HG02623 (cell line): ENCODE data around the gene ESPNL.

Source experiments
- ATAC-seq: cut with Tn5 transposase; IDR thresholded peaks from one replicate; pipeline ENCODE4 v1.9.1; 2021; ENCODE audit warnings: moderate library complexity; ENCODE audit not compliant: unreplicated experiment

The ESPNL gene

DNA sequence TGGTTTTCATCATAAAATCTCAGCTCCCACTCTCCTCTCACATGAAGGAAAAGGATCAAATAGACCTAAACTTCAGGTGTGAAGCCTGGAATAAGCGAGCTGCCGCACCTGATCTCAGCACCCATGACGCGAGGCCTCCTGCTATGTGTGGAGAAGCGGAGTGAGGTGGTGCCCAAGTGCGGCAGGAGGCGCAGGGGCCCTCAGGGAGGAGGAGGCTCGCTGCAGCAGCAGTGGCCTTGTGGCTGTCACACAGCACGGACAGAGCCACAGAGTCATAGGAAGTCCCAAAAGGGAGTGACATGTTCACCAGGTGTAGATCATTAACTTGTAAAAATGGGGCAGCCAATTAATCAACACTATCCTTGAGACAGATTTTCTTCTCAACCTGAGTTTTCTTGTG is 30.3 kb upstream of the ESPNL start:
- ATAC-seq, result no peak

DNA sequence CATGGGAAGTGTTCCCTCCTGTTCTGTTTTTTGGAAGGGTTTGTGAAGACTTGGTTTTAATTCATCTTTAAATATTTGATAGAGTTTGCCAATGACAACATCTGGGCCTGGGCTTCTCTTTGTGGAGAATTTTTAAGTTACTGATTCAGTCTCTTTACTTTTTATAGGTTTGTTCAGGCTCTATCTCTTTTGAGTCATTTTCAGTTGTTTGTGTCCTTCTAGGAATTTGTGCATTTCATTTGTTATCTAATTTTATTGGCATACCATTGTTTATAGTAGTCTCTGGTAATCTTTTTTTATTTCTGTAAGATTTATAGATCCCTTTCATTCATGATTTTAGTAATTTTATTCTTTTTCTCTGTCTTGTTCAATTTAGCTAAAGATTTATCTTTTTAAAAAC is 24.7 kb upstream of the ESPNL start:
- ATAC-seq, result no peak

DNA sequence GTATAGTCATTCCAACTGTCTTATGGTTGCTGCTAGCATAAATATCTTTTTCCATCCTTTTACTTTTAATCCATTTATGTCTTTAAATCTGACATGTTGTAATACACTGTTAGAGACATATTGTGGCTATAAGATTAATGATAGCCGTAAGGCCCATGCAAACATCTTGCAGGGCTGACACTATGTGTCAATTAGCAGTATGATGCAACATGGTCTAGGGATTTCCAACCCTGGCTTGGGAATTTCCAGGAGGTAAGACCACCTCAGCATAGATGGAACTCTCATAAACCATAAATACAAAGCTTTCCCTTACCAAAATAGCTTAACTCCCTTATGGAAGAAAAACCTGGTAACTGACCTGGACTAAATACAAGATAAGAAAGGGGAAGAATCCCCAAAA is 22.8 kb upstream of the ESPNL start:
- ATAC-seq, result no peak

DNA sequence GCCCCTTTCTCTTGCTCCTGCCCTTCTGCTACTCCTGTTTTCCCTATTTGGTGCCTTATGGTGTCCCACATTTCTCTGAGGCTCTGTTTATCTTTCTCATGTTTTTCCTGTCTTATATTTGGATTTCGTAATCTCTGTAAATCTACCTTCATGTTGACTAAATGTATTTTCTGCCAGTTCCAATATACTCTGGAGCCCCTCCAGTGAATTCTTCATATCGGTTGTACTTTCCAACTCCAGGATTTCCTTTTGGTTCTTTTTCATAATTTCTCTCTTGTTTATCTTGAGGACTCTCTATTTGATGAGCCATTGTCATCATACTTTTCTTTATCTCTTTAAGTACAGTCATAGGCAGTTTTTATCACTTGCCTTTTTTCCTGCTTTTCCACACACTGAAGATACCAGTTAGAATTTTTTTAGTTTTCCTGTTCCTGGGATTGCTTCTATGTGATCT is 20.2 kb upstream of the ESPNL start:
- ATAC-seq, result no peak

DNA sequence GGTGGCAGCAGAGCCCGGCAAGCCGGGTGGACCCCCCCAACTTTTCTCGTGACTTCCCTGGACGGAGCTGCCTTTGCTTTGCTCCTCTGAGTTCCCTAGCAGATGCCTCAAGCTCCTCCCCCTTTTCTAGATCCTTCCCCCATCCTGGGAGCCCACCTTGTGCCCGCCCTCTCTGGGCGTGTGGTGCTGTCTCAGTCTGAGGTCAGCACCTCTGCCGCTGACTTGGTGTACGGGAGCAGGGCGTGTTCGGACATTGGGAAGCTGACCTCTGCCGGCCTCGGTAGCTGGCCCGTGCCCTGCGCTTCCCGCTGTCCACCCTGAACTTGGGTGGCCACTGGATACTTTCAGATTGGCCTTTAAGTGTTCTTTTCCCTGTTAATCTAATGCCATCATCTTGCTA is 19.6 kb upstream of the ESPNL start:
- ATAC-seq, result no peak

DNA sequence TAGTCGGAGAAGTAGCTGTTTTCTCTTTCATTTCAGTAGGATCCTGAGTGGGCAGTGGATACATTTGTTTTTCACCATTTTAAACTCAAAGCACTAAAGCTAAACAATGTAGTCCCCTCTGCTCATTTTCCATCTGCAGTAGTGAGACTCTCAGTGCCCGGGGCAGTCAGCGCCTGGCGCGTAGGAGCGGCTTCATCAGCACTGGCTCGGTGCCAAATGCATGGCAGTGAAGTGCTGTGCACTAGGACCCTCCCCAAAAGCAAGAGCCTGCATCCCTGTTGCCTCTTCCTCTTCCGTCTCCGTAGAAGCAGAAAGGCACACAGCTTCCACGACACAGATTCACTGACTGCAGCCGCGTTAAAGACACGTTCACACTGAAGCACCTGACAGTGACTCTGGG is 19.0 kb upstream of the ESPNL start:
- no peak for ATAC-seq

DNA sequence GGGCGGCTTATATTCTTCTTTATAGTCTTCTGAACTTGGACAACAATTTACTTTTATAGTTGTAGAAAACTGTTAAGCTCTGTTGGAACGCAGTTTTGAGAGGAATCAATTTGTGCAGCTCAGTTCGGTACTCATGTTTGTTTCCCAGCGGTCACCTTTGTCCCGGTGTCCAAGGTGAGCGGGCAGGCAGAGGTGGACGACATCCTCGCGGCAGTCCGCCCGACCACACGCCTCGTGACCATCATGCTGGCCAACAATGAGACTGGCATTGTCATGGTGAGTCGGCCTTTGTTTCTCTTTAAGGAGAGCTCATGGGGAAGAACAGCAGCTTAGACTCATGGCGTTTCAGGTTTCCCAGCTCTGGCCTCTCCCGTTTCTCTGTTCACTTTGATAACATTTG is 18.6 kb upstream of the ESPNL start:
- no peak for ATAC-seq

DNA sequence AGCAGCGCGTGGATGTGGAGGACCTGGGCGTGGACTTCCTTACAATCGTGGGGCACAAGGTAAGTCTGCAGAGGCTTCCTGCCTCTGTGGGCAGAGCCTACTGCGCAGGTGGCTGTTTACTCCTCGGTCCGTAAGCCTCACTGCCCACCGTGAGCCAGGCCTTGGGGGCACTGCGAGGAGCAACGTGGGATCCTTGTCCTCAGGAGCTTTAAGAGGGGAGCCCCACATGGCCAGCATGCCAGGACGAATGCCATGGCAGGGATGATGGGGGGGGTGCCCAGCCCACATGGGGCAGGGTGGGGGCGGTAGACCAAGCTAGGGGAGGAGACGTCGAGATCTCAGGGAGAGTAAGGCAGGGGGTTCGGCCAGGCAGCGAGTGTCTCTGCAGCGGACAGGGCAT is 18.0 kb upstream of the ESPNL start:
- ATAC-seq, result no peak

DNA sequence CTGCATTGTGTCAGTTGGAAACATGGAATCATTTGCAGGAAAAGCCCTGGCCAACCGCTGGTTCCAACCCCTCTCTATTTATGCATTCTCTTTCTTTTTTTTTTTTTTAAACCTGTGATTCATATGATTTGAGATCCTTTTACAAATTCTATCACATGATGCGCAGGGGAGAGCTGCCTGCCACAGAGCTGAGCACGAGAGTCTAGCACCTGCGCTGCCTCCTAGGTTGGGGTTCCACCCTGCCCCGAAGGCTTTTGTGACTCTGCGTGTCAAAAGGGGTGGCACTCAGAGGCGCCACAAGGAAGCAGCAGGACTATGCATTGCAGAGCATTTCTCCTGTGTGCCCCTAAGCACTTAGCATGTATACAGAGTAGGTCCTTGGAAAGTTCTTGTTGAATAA is 17.3 kb upstream of the ESPNL start:
- ATAC-seq, result no peak

DNA sequence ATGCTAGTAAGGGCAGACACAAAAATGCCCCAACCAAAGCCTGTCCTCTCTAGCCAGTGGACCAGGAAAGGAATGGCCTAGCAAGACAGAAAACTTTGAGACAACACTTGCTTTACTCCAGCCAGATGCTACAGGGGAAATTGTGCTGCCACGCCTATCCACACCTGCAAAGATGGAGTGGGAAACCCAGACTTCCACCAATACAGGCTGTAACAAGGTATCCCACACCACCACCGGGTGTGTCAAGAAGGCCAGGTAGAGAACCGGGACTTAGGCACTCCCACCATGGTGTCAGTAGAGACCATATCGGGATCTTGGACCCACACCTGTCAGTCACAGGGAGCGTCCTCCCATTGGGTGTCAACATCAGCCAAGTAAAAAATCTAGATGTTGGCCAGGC is 16.2 kb upstream of the ESPNL start:
- no peak for ATAC-seq

DNA sequence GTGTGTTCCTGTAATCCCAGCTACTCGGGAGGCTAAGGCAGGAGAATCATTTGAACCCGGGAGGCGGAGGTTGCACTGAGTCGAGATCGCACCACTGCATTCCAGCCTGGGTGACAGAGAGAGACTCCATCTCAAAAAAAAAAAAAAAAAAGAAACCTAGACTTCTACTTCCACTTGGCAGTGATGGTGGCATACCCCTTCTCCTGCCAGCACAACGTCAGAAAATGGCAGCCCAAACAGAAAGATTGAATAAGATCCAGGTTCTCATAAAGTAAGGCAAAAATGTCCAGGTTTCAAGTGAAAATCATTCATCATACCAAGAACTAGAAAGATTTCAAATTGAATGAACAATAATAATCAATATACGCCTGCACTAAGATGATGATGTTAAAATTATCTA is 15.4 kb upstream of the ESPNL start:
- ATAC-seq, result no peak

DNA sequence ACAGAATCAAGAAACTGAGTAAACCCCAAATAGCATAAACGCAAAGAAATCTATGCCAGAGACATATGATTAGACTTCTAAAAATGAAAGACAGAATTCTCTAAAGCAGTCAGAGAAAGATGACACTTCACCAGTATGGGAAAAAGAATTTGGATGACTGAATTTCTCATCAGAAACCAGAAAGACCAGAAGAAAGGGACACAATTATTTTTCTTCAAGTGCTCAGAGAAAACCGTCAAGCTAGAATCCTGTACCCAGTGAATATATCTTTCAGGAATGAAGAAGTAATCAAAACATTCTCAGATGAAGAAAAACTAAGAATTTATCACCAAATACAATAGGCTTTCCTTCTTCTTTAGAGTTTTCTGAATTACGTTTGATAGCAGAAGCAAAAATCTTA is 14.2 kb upstream of the ESPNL start:
- no peak for ATAC-seq

DNA sequence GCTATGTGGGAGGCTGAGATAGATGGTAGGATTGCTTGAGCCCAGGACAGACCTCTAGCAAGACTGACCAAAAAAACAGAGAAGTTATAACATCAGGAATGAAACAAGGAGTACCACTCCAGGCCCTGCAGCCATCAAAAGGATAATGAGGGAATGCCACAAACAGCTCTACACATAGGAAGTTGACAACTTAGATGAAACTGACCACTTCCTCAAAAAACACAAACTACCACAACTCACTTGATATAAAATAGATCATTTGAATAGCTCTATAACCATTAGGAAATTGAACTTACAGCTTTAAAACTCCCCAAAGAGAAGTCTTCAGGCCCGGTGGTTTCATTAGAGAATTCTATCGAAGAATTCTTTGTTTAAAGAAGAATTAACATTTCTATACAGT is 12.9 kb upstream of the ESPNL start:
- no peak for ATAC-seq

DNA sequence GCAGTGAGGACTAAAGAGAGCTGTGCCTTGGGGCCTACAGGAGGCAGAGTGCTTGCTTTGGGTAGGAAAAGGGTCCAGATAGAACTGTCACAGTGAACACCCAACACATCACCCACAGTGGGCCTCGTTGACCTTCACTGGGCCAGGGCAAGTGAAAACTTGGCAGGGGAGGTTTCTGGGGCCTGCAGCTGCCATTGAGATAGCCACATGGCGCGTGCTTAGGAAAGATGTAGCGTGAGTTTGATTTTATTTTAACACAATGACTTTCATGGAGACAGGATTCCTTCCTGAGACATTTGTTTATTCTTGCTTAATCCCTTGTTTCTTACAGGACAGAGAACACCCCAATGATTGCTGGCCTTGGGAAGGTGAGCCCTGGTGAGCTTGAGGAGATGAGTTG is 9.3 kb upstream of the ESPNL start:
- no peak for ATAC-seq

DNA sequence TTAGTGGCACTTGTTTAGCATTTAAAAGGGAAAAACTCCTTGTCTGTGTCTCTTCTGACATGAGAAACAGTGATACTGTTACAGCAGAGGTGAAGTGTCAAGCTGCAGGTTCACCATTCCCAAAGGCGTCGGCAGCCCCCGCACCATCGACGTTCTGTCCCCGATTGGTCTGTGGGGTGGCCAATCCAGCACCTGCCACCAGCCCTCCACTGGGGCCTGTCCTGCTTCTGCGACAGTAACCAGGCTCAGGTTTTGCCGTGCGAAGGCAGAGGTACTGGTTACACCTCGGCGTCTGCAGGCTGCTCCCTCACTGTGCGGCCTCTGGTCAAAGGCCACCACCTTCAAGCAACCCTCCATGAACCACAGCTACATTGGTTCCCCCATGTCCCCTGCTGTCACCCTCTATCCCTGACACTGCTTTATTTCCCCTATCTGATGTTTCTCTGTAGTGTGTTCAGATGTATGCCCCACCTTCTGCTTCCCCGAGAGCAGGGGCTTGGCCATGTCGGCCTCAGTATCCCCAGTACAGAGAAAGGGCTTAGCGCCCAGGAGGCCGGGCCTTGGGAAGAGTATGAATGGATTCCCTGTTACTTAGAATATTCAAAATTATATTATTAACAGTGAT is 8.6 kb upstream of the ESPNL start:
- no peak for ATAC-seq

DNA sequence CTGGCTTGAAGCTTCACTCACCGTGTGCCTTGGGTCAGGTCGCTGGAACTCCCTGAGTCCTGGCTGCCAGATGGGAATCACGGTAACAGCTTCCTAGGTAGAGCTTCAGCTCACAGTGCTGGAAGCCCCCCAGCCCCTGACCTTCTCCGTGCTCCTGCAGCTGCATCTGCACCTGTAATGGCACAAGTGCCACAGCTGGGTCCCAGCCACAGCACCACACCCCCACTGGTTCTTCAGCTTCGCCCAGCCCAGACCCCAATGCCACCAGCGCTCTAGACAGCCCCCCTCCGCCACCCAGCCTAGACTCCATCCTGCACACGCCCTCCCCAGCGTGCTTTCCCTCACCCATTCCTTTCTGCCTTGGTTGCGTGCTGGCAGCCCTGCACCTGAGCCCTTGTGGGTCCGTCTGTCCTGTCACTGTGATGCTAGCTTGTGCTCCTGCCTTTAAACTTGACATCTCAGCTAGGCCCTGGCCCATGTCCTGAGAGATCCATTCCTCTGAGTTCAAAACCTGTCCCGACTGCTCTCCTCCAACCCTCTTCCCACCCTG is 7.6 kb upstream of the ESPNL start:
- no peak for ATAC-seq

DNA sequence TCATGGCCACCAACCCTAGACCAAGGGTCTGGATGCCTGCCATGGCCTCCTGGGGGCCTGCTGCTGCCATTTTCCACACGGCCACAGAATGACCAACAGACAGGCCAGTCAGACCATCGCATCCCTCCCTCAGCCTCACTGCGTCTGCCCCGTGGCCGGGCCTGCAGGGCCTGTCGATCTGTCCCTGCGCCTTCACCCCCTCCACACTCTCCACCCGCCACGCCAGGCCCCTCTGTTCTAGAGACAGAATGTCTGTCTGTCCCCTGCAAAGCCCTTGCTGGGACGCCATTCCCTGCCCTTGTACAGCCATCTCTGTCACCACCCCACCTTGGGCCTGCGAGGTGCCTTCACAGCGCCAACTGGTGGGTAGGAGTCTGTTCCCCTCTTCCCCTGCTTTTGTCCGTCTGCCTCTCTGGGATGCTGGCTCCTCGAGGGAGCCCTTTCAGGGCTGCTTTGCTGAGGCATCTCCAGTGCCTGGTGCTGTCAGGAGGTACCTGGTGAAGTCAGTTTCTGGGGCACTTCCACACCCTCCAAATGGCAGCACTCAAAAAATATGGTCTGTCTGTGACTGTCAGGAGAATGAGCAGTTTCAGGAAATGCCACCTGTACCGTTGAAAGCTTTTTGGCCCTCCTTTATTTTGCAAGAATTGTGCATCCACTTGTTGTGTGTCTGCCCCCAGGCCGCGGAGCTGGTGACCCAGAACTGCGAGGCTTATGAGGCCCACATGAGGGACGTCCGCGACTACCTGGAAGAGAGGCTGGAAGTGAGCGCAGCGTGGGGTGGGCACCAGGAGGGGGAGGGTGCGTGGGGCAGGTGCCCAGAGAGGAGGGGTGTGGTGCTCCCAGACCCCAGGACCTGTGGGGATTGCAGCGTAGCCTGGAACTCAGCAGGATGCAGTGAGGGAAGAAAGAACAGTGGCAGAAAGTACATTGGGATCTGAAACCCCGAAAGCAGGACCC is 6.7 kb upstream of the ESPNL start:
- no peak for ATAC-seq

DNA sequence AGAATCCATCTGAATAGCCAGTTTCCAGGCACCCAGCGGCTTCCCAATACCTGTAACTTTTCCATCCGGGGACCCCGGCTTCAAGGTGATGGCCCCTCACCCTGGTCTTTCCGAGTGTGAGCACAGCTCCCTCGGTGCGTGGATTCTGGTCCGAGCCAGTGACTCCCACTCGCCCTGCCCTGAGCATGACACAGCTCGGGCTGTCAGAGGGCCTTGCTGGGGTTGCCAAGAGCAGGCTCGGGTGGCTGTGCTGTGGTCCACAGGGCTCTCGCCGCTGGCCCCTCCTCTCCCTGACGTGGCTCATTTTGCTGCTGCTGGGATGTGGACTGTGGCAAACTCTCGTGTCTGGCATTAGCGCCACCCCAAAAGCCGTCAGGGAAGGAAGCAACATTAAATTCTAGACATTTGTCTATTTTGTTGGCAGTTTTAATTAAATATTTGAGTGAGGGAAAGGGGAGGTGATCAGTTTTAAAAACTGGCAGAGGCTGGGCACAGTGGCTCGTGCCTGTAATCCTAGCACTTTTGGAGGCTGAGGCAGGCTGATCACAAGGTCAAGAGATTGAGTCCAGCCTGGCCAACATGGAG is 5.6 kb upstream of the ESPNL start:
- ATAC-seq, result no peak

DNA sequence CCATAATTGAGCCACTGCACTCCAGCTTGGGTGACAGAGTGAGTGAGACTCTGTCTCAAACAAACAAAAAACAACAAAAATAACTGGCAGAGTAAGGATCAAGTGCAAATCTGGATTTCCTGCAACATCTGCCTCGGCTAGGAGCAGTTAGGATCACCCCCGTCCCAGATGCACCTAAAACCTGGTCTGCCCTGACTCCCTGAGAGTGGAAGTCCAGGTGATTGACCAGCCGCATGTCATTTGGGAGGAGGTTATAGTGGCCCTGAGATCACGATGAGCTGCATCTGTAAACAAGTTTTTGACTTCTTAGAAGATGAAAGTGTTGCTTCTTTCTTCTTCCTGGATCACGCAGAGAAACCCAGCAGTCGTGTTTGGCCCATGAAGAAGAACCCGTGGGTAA is 5.0 kb upstream of the ESPNL start:
- ATAC-seq, result no peak

DNA sequence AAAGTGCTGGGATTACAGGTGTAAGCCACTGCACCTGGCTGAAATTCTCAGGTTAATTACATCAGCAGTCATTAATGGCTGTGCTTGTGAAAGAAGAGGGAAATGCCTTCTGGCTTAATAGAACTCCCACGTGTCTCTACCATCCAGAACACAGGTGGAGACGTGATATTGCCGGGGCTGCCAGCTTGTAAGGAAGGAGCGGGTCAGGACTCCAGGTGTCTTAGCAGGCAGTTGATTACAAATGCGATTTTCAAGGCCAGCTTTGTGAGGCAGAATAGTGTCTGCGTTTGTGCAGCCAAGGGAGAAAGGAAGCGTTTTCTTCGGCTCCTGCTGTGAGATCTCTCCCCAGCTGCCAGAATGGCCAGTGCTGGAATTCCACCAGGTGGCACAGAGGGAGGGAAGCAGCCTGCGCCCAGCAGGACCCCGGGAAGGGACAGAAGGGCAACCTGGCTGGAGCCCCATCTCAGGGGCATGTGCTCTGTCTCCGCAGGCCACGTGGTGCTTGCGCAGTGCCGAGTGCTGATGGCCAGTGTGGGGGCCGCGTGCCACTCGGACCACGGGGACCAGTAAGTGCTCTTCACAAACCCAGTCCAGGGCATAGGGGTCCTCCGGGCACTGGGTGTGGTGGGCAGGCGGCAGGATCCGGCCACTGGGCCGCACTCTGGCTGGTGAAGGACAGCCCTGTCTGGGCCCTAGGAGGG is 3.7 kb upstream of the ESPNL start:
- ATAC-seq, result no peak
